Amygdala (tissue), 56 donors: ENCODE measurements around the gene ONECUT3.

Experiments
- DNase-seq, 56 donors: peaks; one replicate each; lab custom pipeline; 2025; lab: John Stamatoyannopoulos, UW

The ONECUT3 gene

GRCh38 chr19:1739960-1740629, 13.2 kb upstream of the ONECUT3 start:
- no peak for DNase-seq

- no peak for DNase-seq
Observed at GRCh38 chr19:1742989-1743696, 10.2 kb upstream of the ONECUT3 start.

- no peak for DNase-seq
Observed at GRCh38 chr19:1744133-1744665, 9.1 kb upstream of the ONECUT3 start.

- DNase-seq, result no peak
Observed at GRCh38 chr19:1744822-1745563, 8.3 kb upstream of the ONECUT3 start.

GRCh38 chr19:1745589-1746031, 7.7 kb upstream of the ONECUT3 start:
- DNase-seq, result no peak

GRCh38 chr19:1746401-1747284, 6.7 kb upstream of the ONECUT3 start:
- DNase-seq, result no peak

GRCh38 chr19:1747285-1748114, 5.8 kb upstream of the ONECUT3 start:
- no peak for DNase-seq

GRCh38 chr19:1748115-1748872, 5.0 kb upstream of the ONECUT3 start:
- DNase-seq, result no peak

GRCh38 chr19:1748873-1749341, 4.4 kb upstream of the ONECUT3 start:
- DNase-seq, result no peak

- no peak for DNase-seq
Observed at GRCh38 chr19:1749373-1750342, 3.6 kb upstream of the ONECUT3 start.

- DNase-seq, result no peak
Observed at GRCh38 chr19:1750343-1751021, 2.8 kb upstream of the ONECUT3 start.

- DNase-seq, result no peak
Observed at GRCh38 chr19:1751367-1752008, 1.8 kb upstream of the ONECUT3 start.

- no peak for DNase-seq
Observed at GRCh38 chr19:1752009-1752756, 1.1 kb upstream of the ONECUT3 start.

GRCh38 chr19:1754018-1754635, 821 bp downstream of the ONECUT3 start:
- DNase-seq, result no peak
